ENCODE measurements around the gene GRIK4.

GRIK4 gene

DNA sequence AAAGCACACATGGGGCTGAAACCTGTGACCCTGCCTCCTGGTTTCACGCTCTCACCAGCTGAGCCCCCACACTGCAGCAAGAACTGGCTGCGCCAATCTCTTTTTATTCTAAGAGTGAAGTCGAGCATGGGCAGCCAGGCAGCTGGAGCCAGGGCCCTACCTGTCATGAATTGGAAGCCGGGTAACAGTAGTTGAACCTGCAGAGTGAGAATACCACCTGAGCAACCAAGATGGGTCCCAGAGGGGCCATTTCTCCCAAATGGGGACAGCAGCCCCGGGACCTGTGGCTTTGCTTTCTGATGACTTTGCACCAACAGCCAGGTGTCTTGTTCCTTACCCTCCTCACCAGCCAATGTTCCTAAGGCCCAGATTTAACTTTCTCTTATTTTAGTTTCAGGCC is 178.9 kb downstream of the GRIK4 start:
- TF ChIP-seq CTCF (IDR thresholded peaks at IDR 0.05; ENCODE audit: low read depth, low read length), result no peak
- DNase-seq (ENCODE audit: extremely low read depth, low read depth), result no peak

GRCh38 chr11:120694726-120695125 is 183.2 kb downstream of the GRIK4 start:
- no peak for TF ChIP-seq CTCF (IDR thresholded peaks at IDR 0.05; ENCODE audit: low read depth, low read length)
- no peak for DNase-seq (ENCODE audit: extremely low read depth, low read depth)

DNA sequence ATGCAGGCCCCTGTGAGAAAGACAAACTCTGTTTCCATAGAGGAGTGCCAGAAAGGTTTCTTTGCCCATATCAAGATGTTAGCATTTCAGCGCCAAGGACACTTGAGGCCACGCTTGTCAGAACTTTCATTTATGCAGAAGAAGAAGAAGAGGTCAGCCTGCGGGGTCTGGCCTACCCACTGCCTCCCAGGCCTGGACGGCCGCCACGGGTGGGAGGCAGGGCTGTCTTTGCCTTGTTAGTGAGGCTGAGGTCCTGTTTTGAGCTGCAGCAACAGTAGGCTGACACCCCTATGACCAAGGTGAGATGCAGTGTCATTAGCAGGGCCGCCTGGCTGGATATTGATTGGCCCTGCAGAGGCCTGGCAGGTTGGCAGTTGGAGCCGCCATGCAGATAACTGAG is 183.9 kb downstream of the GRIK4 start:
- TF ChIP-seq CTCF (IDR thresholded peaks at IDR 0.05; ENCODE audit: low read depth, low read length), result no peak
- no peak for DNase-seq (ENCODE audit: extremely low read depth, low read depth)

- no peak for TF ChIP-seq CTCF (IDR thresholded peaks at IDR 0.05; ENCODE audit: low read depth, low read length)
- DNase-seq (ENCODE audit: extremely low read depth, low read depth), result no peak
Observed at GRCh38 chr11:120695939-120696338, 184.4 kb downstream of the GRIK4 start.

DNA sequence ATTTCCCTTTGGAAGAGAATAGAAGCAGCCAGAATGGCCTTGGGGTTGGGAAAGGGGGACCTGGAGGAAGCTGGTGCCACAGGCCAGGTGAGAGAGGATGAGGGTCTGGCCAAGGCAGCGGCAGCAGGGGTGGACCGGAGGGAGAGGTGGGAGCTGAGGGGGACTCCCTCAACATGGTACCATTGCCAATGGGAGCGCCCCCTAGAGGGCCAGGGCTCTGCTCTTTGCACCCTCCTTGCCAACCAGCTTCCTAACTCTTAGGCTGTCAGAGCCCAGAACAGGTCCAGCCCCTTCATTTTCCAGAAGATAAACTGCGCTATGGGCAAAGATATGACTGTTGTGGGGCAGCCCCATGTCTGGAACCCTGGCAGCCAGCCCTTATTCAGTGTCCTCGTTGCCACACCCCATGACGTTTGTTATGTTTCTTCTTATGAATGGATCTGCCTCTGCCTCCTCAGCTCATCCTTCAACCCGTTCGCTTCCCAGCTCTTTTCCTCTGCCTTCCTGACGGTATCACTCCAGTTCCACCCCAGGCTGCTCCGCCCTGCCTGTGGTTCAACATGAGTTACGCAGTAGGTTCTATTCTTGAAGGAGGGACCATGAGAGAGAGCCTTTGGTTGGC is 185.2 kb downstream of the GRIK4 start:
- peak; percentile 5 for TF ChIP-seq CTCF (IDR thresholded peaks at IDR 0.05; ENCODE audit: low read depth, low read length)
- no peak for DNase-seq (ENCODE audit: extremely low read depth, low read depth)

DNA sequence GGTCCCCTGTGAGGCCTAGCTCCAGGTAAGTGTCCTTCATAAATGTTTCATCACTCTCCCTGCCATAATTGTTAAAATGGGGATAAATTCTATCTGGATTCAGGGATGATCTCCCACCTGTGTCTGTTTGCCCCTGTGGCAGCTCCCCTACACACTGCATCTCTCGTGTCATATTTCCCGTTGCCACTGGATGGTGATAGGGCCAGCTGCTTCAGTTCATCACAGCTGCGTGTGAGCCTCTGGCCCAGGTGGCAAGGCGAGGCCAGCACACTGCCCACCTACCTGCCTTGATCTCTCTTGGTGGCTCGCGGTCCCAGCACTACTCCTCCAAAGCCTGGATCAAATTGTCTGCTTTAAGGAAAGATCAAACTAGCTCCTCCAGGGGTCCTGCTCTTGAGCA is 187.4 kb downstream of the GRIK4 start:
- TF ChIP-seq CTCF (IDR thresholded peaks at IDR 0.05; ENCODE audit: low read depth, low read length), result no peak
- no peak for DNase-seq (ENCODE audit: extremely low read depth, low read depth)

DNA sequence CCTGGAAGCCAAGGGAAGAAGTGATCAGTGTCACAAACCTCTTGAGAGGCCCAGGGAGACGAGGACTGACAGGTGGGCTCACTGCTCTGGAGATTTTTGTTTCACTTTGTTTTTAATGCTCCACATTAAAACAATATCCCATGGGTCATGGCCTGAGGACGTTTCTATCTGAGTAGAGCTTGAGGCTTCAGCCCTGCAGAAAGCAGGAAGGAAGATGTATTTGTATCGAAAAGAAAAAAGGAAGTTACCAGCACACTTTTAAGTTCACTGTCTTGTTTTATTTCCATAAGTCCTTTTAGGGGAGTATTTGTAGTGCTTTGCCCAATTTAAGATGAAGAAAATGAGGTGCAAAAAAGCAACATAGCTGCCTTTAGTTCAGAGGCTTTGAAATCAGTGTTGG is 191.1 kb downstream of the GRIK4 start:
- TF ChIP-seq CTCF (IDR thresholded peaks at IDR 0.05; ENCODE audit: low read depth, low read length), result no peak
- DNase-seq (ENCODE audit: extremely low read depth, low read depth), result no peak
